Fibroblast of lung (primary cell): ENCODE data around the gene STIM1. TPM values are rescaled to one million over a fixed set of nuclear protein-coding genes. Genes with fewer than 3 reads are reported as not detected.

Experiments used
- DNase-seq, 2 donors: peaks; one replicate each; pipeline versions ENCODE4 v3.0.0 to v3.0.0-alpha.2; 2010; ENCODE audit warnings: low read depth in 2 of 2
- H2AFZ ChIP-seq: 2 replicates; pipeline ENCODE4 v1.5.1; 2012; ENCODE audit warnings: low read length, control low read depth, inconsistent platforms
- H3K27ac ChIP-seq: 2 replicates; pipeline ENCODE4 v1.5.1; 2011; ENCODE audit warnings: low read length, control low read depth; ENCODE audit not compliant: insufficient read depth
- H3K27me3 ChIP-seq: 2 replicates; pipeline ENCODE4 v1.5.1; 2011; ENCODE audit warnings: mild to moderate bottlenecking, low read length; ENCODE audit not compliant: control insufficient read depth, insufficient read depth
- H3K36me3 ChIP-seq: 2 replicates; pipeline ENCODE4 v1.5.1; 2011; ENCODE audit warnings: low read length; ENCODE audit not compliant: control insufficient read depth, insufficient read depth
- H3K4me1 ChIP-seq: 2 replicates; pipeline ENCODE4 v1.5.1; 2011; ENCODE audit warnings: low read length; ENCODE audit not compliant: control insufficient read depth, insufficient read depth; ENCODE audit errors: extremely low read depth
- H3K4me2 ChIP-seq: 2 replicates; pipeline ENCODE4 v1.5.1; 2011; ENCODE audit warnings: low read length, control low read depth; ENCODE audit not compliant: insufficient read depth; ENCODE audit errors: extremely low read depth
- H3K4me3 ChIP-seq, 4 experiments: fragments of 200-600 bp in 1 of 4; sonication (generic) in 1 of 4; replicated peaks in 1 of 4; 2 replicates each; pipeline ENCODE4 v1.5.1; 2011 to 2016; ENCODE audit warnings: low read length in 4 of 4, low read depth in 3 of 4, mild to moderate bottlenecking in 3 of 4, control low read depth in 2 of 4, inconsistent platforms in 1 of 4, mixed read lengths in 1 of 4; ENCODE audit not compliant: insufficient read depth in 1 of 4; ENCODE audit errors: control extremely low read depth in 1 of 4
- H3K79me2 ChIP-seq: 2 replicates; pipeline ENCODE4 v1.5.1; 2012; ENCODE audit warnings: mild to moderate bottlenecking, low read length, inconsistent platforms; ENCODE audit not compliant: control insufficient read depth, insufficient read depth
- H3K9ac ChIP-seq: 2 replicates; pipeline ENCODE4 v1.5.1; 2011; ENCODE audit warnings: mild to moderate bottlenecking, low read length, control low read depth; ENCODE audit not compliant: insufficient read depth
- H3K9me3 ChIP-seq: 2 replicates; pipeline ENCODE4 v1.5.1; 2012; ENCODE audit warnings: low read depth, low read length; ENCODE audit not compliant: control insufficient read depth, insufficient read depth
- H4K20me1 ChIP-seq: 2 replicates; pipeline ENCODE4 v1.5.1; 2011; ENCODE audit warnings: low read length; ENCODE audit not compliant: control insufficient read depth, insufficient read depth; ENCODE audit errors: extremely low read depth
- CTCF ChIP-seq, 2 donors: IDR thresholded peaks in 1 of 2; conservative IDR thresholded peaks in 1 of 2; 1 replicate in 1 of 2; 2 replicates in 1 of 2; pipeline ENCODE4 v1.5.1; 2011 to 2012; ENCODE audit warnings: low read length in 2 of 2, control low read depth in 1 of 2, inconsistent platforms in 1 of 2, low read depth in 1 of 2, mild to moderate bottlenecking in 1 of 2
- EZH2 ChIP-seq: IDR thresholded peaks from 2 replicates; pipeline ENCODE4 v1.5.1; 2012; ENCODE audit warnings: low read length, control low read depth, mild to moderate bottlenecking; ENCODE audit errors: missing control alignments
- polyA plus RNA-seq, 2 donors: library from polyadenylated mRNA; depleted of rRNA in 1 of 2; stranded (reverse) in 1 of 2; unstranded in 1 of 2; fragments of >200 nt; gene quantifications; 2 replicates each; pipeline ENCODE4 v1.2.1, GENCODE V29; 2011 to 2012; ENCODE audit warnings: missing spikeins in 1 of 2
- total RNA-seq: library from RNA; depleted of rRNA; stranded (reverse); fragments of >200 nt; gene quantifications from 2 replicates; pipeline ENCODE4 v1.2.1, GENCODE V29; 2014

STIM1 gene
- total and polyA plus RNA-seq, 2 donors (not counting 1 experiment from before 2014, with no cell fraction given), result 38.1 to 44.6 TPM

DNA sequence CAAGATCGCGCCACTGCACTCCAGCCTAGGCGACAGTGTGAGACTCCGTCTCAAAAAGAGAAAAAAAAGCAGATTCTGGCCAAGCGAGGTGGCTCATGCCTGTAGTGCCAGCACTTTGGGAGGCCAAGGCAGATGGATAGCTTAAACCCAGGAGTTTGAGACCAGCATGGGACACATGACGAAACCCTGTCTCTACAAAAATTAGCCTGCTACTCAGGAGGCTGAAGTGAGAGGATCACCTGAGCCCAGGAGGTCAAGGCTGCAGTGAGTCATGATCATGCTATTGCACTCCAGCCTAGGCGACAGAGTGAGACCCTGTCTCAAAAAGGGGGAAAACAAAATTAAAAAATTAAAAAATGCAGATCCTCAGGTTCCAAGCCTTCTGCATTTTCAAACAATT lies 33.2 kb upstream of the STIM1 start:
- no peak overlapping the region for H3K4me3 ChIP-seq
- no peak overlapping the region for H2AFZ ChIP-seq
- H3K79me2 ChIP-seq, result no peaks in the 10 kb centered on the region
- no peak for TF ChIP-seq CTCF (conservative IDR thresholded peaks at IDR 0.05 in 1 of 2, IDR thresholded peaks at IDR 0.05 in 1 of 2; ENCODE audit: low read depth in 1 of 2, low read length in 2 of 2)
- H4K20me1 ChIP-seq, result no peaks in the 10 kb centered on the region
- no peak for DNase-seq
- no peak overlapping the region for H3K27ac ChIP-seq
- no peak overlapping the region for H3K4me2 ChIP-seq
- H3K9me3 ChIP-seq, result no peaks in the 10 kb centered on the region
- H3K9ac ChIP-seq, result no peak overlapping the region
- H3K36me3 ChIP-seq, result no peaks in the 10 kb centered on the region
- H3K27me3 ChIP-seq, result no peaks in the 10 kb centered on the region
- no peaks in the 10 kb centered on the region for H3K4me1 ChIP-seq

GRCh38 chr11:3823303-3823702 lies 32.2 kb upstream of the STIM1 start:
- no peak overlapping the region for H3K27ac ChIP-seq
- H3K79me2 ChIP-seq, result peaks cover 1% of the 10 kb centered on the region
- DNase-seq, result peak; percentile 73 to 74
- H3K36me3 ChIP-seq, result peaks cover 5% of the 10 kb centered on the region
- H3K9me3 ChIP-seq, result no peaks in the 10 kb centered on the region
- no peaks in the 10 kb centered on the region for H3K4me1 ChIP-seq
- no peaks in the 10 kb centered on the region for H4K20me1 ChIP-seq
- H3K4me3 ChIP-seq, result no peak overlapping the region
- H3K27me3 ChIP-seq, result no peaks in the 10 kb centered on the region
- no peak overlapping the region for H3K9ac ChIP-seq
- no peak overlapping the region for H2AFZ ChIP-seq
- H3K4me2 ChIP-seq, result no peak overlapping the region
- TF ChIP-seq EZH2 (no peak), CTCF (conservative IDR thresholded peaks at IDR 0.05 in 1 of 2, IDR thresholded peaks at IDR 0.05 in 1 of 2; ENCODE audit: low read depth in 1 of 2, low read length in 2 of 2) (no peak)

DNA sequence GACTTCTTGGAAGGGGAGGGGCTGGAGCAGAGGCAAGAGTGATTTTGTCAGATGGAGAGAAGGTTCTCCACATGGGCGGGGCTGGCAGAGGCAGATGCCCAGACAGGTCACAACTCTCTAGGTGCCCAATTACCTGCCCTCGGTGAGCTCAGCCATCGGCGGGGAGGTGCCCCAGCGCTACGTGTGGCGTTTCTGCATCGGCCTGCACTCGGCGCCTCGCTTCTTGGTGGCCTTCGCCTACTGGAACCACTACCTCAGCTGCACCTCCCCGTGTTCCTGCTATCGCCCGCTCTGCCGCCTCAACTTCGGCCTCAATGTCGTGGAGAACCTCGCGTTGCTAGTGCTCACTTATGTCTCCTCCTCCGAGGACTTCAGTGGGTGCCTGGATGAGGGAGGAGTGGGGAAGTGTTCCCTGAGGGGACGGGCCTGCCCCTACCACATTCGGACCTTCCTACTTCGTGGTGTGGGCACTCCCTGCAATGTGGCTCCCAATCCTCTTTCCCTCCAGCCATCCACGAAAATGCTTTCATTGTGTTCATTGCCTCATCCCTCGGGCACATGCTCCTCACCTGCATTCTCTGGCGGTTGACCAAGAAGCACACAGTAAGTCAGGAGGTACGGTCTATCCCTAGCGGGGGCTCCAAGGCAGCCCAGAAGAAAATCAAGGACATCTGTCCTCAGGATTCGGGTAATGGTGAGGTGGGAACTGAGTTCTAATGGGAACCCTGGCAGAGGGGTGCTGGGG lies 31.5 kb upstream of the STIM1 start:
- no peaks in the 10 kb centered on the region for H3K27me3 ChIP-seq
- no peak overlapping the region for H3K4me2 ChIP-seq
- H3K9ac ChIP-seq, result no peak overlapping the region
- peaks cover 5% of the 10 kb centered on the region for H3K36me3 ChIP-seq
- H3K9me3 ChIP-seq, result no peaks in the 10 kb centered on the region
- H2AFZ ChIP-seq, result no peak overlapping the region
- no peaks in the 10 kb centered on the region for H3K4me1 ChIP-seq
- H3K27ac ChIP-seq, result no peak overlapping the region
- H3K79me2 ChIP-seq, result peaks cover 1% of the 10 kb centered on the region
- no peak overlapping the region for H3K4me3 ChIP-seq
- no peaks in the 10 kb centered on the region for H4K20me1 ChIP-seq
- DNase-seq, result no peak
- no peak for TF ChIP-seq EZH2
- TF ChIP-seq CTCF (conservative IDR thresholded peaks at IDR 0.05 in 1 of 2, IDR thresholded peaks at IDR 0.05 in 1 of 2; ENCODE audit: low read depth in 1 of 2, low read length in 2 of 2), result no peak
